Testis (tissue), 3 donors: ENCODE data around the gene IQCH. TPM values are rescaled to one million over a fixed set of nuclear protein-coding genes. Genes with fewer than 3 reads are reported as not detected.

ENCODE experiments used
- DNase-seq: peaks from one replicate; pipeline ENCODE4 v3.0.0-alpha.2; 2019
- H3K27ac ChIP-seq, 2 donors: fragments of 200-600 bp; sonication (generic); one replicate each; pipeline ENCODE4 v1.5.1; 2019
- H3K27me3 ChIP-seq: fragments of 200-600 bp; sonication (generic); one replicate; pipeline ENCODE4 v1.5.1; 2019
- H3K36me3 ChIP-seq: fragments of 200-600 bp; sonication (generic); one replicate; pipeline ENCODE4 v1.5.1; 2017; ENCODE audit warnings: low read depth; ENCODE audit errors: missing control alignments
- H3K4me1 ChIP-seq: fragments of 200-600 bp; sonication (generic); one replicate; pipeline ENCODE4 v1.5.1; 2019
- H3K4me3 ChIP-seq, 2 donors: fragments of 200-600 bp; sonication (generic); one replicate each; pipeline ENCODE4 v1.5.1; 2017 to 2019
- H3K9me3 ChIP-seq: fragments of 200-600 bp; sonication (generic); one replicate; pipeline ENCODE4 v1.5.1; 2017
- CTCF ChIP-seq, 3 experiments: fragments of 450-650 bp in 2 of 3; fragments of 200-600 bp in 1 of 3; sonication (generic) in 1 of 3; IDR thresholded peaks; one replicate each; pipeline ENCODE4 v1.5.1; 2016 to 2019; ENCODE audit warnings: antibody characterized with exemption in 3 of 3, mild to moderate bottlenecking in 2 of 3, moderate library complexity in 1 of 3
- POLR2A ChIP-seq: fragments of 450-650 bp; IDR thresholded peaks from one replicate; pipeline ENCODE4 v1.6.1; 2017; ENCODE audit warnings: antibody characterized with exemption, mild to moderate bottlenecking, moderate library complexity
- WGBS, 2 donors: methylation state at CpG; one replicate each; pipeline ENCODE4 v1.1.5; 2018; 5-methylcytosine and 5-hydroxymethylcytosine counted together
- intact Hi-C: fragments of 100-400 bp; cut with DNase I; formaldehyde crosslinking; loops from one replicate; pipeline ENCODE4 v1.15.1; 2023; ENCODE audit warnings: low total_unique reads
- polyA plus RNA-seq: library from polyadenylated mRNA; stranded (reverse); fragments of 350-450 nt; fragmentation: Illumina TruSeq; extraction: RNeasy Lipid Tissue Mini Kit (QIAGEN cat#74804); gene quantifications from one replicate; pipeline ENCODE4 v1.2.3, GENCODE V29; 2014; ENCODE audit warnings: low read depth, low replicate concordance; ENCODE audit not compliant: insufficient read depth
- total RNA-seq, 2 donors: library from RNA; depleted of rRNA; stranded (reverse); fragments of >200 nt; gene quantifications; one replicate each; pipeline ENCODE4 v1.2.3, GENCODE V29; 2016

IQCH gene
- total and polyA plus RNA-seq, 3 donors from 2014 or later = 23.5 to 42.2 (median 31.9) TPM

DNA sequence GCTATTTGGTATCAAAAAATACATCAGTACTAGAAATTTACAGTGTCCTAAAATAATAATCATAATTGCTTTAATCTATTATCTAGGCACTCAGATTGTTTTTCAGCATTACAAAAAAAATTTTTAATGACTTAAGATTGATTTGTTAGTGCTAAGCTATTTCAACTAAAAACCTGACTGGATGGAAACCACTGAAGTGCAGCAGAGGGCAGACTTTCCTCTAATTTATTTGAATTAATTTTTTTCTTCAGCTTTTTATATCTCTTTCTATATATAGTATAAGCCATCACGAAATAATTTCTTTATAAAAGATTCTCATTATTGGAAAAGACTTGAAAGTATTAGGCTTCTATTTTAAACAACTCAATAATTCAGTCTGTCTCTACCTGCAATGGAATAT, 131.4 kb downstream of the IQCH start:
- 62 to 69% methylated on average over 1 of the region's 1 CpG for WGBS, 2 donors
- TF ChIP-seq POLR2A = no peak
- no peak for TF ChIP-seq CTCF (IDR thresholded peaks at IDR 0.05)
- Histone ChIP-seq H3K27ac (no peak overlapping the region), H3K4me3 (no peak overlapping the region), H3K27me3 (no peaks in the 10 kb centered on the region), H3K4me1 (no peaks in the 10 kb centered on the region), H3K9me3 (no peaks in the 10 kb centered on the region), H3K36me3 (no peaks in the 10 kb centered on the region)
- intact Hi-C loops = no loop called here
- DNase-seq = no peak

- no peak overlapping the region for H3K4me3 ChIP-seq
- no peaks in the 10 kb centered on the region for H3K9me3 ChIP-seq
- no peaks in the 10 kb centered on the region for H3K27me3 ChIP-seq
- WGBS, 2 donors = 90 to 94% methylated on average over 2 of the region's 2 CpGs
- intact Hi-C loops = no loop called here
- H3K4me1 ChIP-seq = no peaks in the 10 kb centered on the region
- no peak for DNase-seq
- TF ChIP-seq CTCF (IDR thresholded peaks at IDR 0.05) (no peak), POLR2A (no peak)
- no peaks in the 10 kb centered on the region for H3K36me3 ChIP-seq
- H3K27ac ChIP-seq = no peak overlapping the region
Observed at GRCh38 chr15:67386947-67387346, 132.4 kb downstream of the IQCH start.

- H3K4me1 ChIP-seq = no peaks in the 10 kb centered on the region
- no peaks in the 10 kb centered on the region for H3K36me3 ChIP-seq
- H3K27ac ChIP-seq = no peak overlapping the region
- H3K27me3 ChIP-seq = no peaks in the 10 kb centered on the region
- 69 to 80% methylated on average over 1 of the region's 1 CpG for WGBS, 2 donors
- DNase-seq = no peak
- intact Hi-C loops = no loop called here
- H3K4me3 ChIP-seq = no peak overlapping the region
- TF ChIP-seq CTCF (IDR thresholded peaks at IDR 0.05) = no peak
- no peak for TF ChIP-seq POLR2A
- no peaks in the 10 kb centered on the region for H3K9me3 ChIP-seq
Observed at GRCh38 chr15:67389975-67390374, 135.4 kb downstream of the IQCH start.

DNA sequence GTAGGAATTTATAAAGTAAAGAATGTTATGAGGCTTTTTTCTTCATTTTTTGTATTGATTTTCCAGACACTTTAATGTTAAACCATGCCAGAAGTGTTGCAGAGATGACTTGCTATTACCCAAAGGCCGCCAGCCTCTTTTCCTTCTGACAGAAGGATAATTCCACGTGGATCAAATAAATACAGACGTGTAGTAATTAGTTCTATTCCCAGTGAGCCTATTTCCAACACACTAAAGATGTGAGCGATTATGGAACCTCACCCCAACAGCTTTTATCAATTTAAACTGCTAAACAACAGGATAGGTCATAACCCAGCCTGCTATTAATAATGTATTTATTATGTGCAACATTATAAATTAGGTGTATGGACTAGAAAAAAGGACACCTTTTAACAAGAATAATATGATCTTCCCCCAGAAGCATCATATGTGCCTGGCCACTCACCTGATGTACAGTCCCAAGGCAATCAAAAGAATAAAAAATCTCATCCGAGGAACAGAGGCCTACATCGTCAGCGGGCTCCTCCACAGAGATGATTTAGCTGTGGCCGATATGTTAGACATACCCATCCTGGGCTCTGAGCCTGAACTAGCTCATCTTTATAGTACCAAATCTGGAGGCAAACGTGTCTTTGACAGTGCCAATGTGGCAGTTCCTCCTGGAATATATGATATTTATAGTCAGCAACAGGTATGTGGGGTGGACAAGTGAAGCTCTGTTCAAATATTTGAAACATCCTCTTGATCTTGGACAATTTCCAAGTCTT, 140.5 kb downstream of the IQCH start:
- Histone ChIP-seq H3K9me3 (no peaks in the 10 kb centered on the region), H3K27me3 (no peaks in the 10 kb centered on the region), H3K4me3 (no peak overlapping the region), H3K27ac (no peak overlapping the region), H3K36me3 (no peaks in the 10 kb centered on the region), H3K4me1 (no peaks in the 10 kb centered on the region)
- no peak for DNase-seq
- WGBS, 2 donors = 82 to 84% methylated on average over 9 of the region's 9 CpGs
- intact Hi-C loops = no loop called here
- no peak for TF ChIP-seq POLR2A
- TF ChIP-seq CTCF (IDR thresholded peaks at IDR 0.05) = no peak

DNA sequence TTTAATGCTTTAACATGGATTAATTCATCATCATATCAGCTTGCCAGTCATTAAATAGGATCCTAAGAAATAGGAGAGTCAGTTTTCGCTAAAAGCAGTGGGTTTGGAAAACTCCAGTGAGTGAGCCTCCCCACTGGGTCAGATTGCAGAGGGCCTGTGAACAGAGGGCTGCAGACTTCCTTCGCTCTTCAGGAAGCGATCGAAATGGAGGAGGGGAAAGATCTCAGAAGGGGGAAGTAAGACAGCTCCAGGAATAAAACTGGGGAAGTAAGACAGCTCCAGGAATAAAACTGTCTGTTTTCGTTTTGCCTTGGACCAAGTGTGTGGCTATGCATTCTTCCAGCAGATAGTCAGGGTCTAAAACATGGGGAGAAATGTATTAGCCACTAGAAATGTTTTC, 141.5 kb downstream of the IQCH start:
- no peaks in the 10 kb centered on the region for H3K36me3 ChIP-seq
- 80 to 81% methylated on average over 5 of the region's 5 CpGs for WGBS, 2 donors
- TF ChIP-seq POLR2A (no peak), CTCF (IDR thresholded peaks at IDR 0.05) (no peak)
- H3K27me3 ChIP-seq = no peaks in the 10 kb centered on the region
- H3K4me1 ChIP-seq = no peaks in the 10 kb centered on the region
- H3K4me3 ChIP-seq = no peak overlapping the region
- no peak overlapping the region for H3K27ac ChIP-seq
- intact Hi-C loops = no loop called here
- no peaks in the 10 kb centered on the region for H3K9me3 ChIP-seq
- DNase-seq = no peak
